Liver (tissue), 9 donors: ENCODE data around the gene SKI. TPM values are rescaled to one million over a fixed set of nuclear protein-coding genes. Genes with fewer than 3 reads are reported as not detected.

Source experiments
- DNase-seq: peaks from one replicate; pipeline ENCODE4 v3.0.0-alpha.2; 2017; ENCODE audit warnings: low spot score
- H3K27ac ChIP-seq, 2 donors: one replicate each; pipeline ENCODE4 v1.7.0; 2013; ENCODE audit warnings: inconsistent platforms in 2 of 2, low read length in 2 of 2, control low read depth in 1 of 2, low read depth in 1 of 2, mild to moderate bottlenecking in 1 of 2
- H3K27me3 ChIP-seq, 4 donors: one replicate each; pipeline versions ENCODE4 v1.6.1 to v1.7.0; 2013; ENCODE audit warnings: low read length in 3 of 4, inconsistent platforms in 1 of 4, mild to moderate bottlenecking in 1 of 4, moderate library complexity in 1 of 4; ENCODE audit not compliant: control insufficient read depth in 4 of 4, insufficient read depth in 4 of 4
- H3K36me3 ChIP-seq, 4 donors: one replicate each; pipeline versions ENCODE4 v1.6.1 to v1.7.0; 2013; ENCODE audit warnings: low read length in 3 of 4, mild to moderate bottlenecking in 3 of 4, low read depth in 1 of 4, moderate library complexity in 1 of 4; ENCODE audit not compliant: control insufficient read depth in 4 of 4, insufficient read depth in 3 of 4
- H3K4me1 ChIP-seq, 4 donors: one replicate each; pipeline versions ENCODE4 v1.6.1 to v1.7.0; 2013; ENCODE audit warnings: low read length in 3 of 4, mild to moderate bottlenecking in 3 of 4, moderate library complexity in 1 of 4; ENCODE audit not compliant: control insufficient read depth in 4 of 4, insufficient read depth in 4 of 4
- H3K4me3 ChIP-seq, 3 donors: one replicate each; pipeline versions ENCODE4 v1.6.1 to v1.7.0; 2013; ENCODE audit warnings: low read length in 3 of 3, control low read depth in 1 of 3, low read depth in 1 of 3, mild to moderate bottlenecking in 1 of 3
- H3K9ac ChIP-seq, 2 donors: one replicate each; pipeline ENCODE4 v1.7.0; 2013; ENCODE audit warnings: low read length in 2 of 2, mild to moderate bottlenecking in 2 of 2, moderate library complexity in 2 of 2, control low read depth in 1 of 2, low read depth in 1 of 2
- H3K9me3 ChIP-seq, 4 donors: one replicate each; pipeline versions ENCODE4 v1.6.1 to v1.7.0; 2013; ENCODE audit warnings: low read length in 3 of 4; ENCODE audit not compliant: control insufficient read depth in 4 of 4
- ATF3 ChIP-seq: IDR thresholded peaks from 2 replicates; pipeline ENCODE4 v1.6.1; 2016; ENCODE audit warnings: antibody characterized with exemption
- EGR1 ChIP-seq, 2 donors: IDR thresholded peaks; 2 replicates each; pipeline ENCODE4 v1.6.1; 2016 to 2018; ENCODE audit warnings: antibody characterized with exemption in 2 of 2, low read depth in 2 of 2
- FOXA1 ChIP-seq: IDR thresholded peaks from 2 replicates; pipeline ENCODE4 v1.6.1; 2016; ENCODE audit warnings: antibody characterized with exemption
- FOXA2 ChIP-seq: IDR thresholded peaks from 2 replicates; pipeline ENCODE4 v1.6.1; 2016; ENCODE audit warnings: antibody characterized with exemption
- GABPA ChIP-seq, 2 donors: IDR thresholded peaks in 1 of 2; conservative IDR thresholded peaks in 1 of 2; 2 replicates each; pipeline ENCODE4 v1.6.1; 2016; ENCODE audit warnings: antibody characterized with exemption in 2 of 2, mild to moderate bottlenecking in 1 of 2, moderate library complexity in 1 of 2
- HNF4A ChIP-seq, 2 donors: conservative IDR thresholded peaks; 2 replicates each; pipeline ENCODE4 v1.6.1; 2016; ENCODE audit warnings: antibody characterized with exemption in 2 of 2, mild to moderate bottlenecking in 2 of 2
- HNF4G ChIP-seq: IDR thresholded peaks from 2 replicates; pipeline ENCODE4 v1.6.1; 2016; ENCODE audit warnings: antibody characterized with exemption
- JUND ChIP-seq, 2 donors: IDR thresholded peaks; 2 replicates each; pipeline ENCODE4 v1.6.1; 2016; ENCODE audit warnings: antibody characterized with exemption in 2 of 2
- NR2F2 ChIP-seq: IDR thresholded peaks from 2 replicates; pipeline ENCODE4 v1.6.1; 2016; ENCODE audit warnings: antibody characterized with exemption
- RAD21 ChIP-seq, 2 donors: IDR thresholded peaks; 2 replicates each; pipeline ENCODE4 v1.6.1; 2016; ENCODE audit warnings: antibody characterized with exemption in 2 of 2, mild to moderate bottlenecking in 2 of 2
- REST ChIP-seq: IDR thresholded peaks from 2 replicates; pipeline ENCODE4 v1.6.1; 2016; ENCODE audit warnings: antibody characterized with exemption, mild to moderate bottlenecking
- RXRA ChIP-seq, 2 donors: IDR thresholded peaks; 2 replicates each; pipeline ENCODE4 v1.6.1; 2017 to 2018; ENCODE audit warnings: antibody characterized with exemption in 2 of 2, mild to moderate bottlenecking in 1 of 2
- SP1 ChIP-seq: IDR thresholded peaks from 2 replicates; pipeline ENCODE4 v1.6.1; 2018; ENCODE audit warnings: antibody characterized with exemption, mild to moderate bottlenecking
- TAF1 ChIP-seq: conservative IDR thresholded peaks from 2 replicates; pipeline ENCODE4 v1.6.1; 2016; ENCODE audit warnings: antibody characterized with exemption, mild to moderate bottlenecking
- YY1 ChIP-seq: IDR thresholded peaks from 2 replicates; pipeline ENCODE4 v1.6.1; 2016; ENCODE audit warnings: antibody characterized with exemption, mild to moderate bottlenecking
- ZBTB33 ChIP-seq: IDR thresholded peaks from 2 replicates; pipeline ENCODE4 v1.6.1; 2016; ENCODE audit warnings: antibody characterized with exemption
- WGBS: extraction: QIAGEN DNeasy Blood & Tissue Kit; methylation state at CpG from one replicate; pipeline ENCODE4 v1.1.7; 2013; 5-methylcytosine and 5-hydroxymethylcytosine counted together
- polyA plus RNA-seq, 2 donors: library from polyadenylated mRNA; stranded (reverse) in 1 of 2; unstranded in 1 of 2; fragments of 200-250 nt in 1 of 2; fragments of >200 nt in 1 of 2; fragmentation: Nextera tagmentation in 1 of 2; extraction: Ambion mirVana in 1 of 2; gene quantifications; one replicate each; pipeline versions ENCODE4 v1.2.1 to v1.2.3, GENCODE V29; 2013 to 2015
- total RNA-seq, 2 donors: library from RNA; depleted of rRNA; stranded (reverse); fragments of >200 nt; gene quantifications; one replicate each; pipeline ENCODE4 v1.2.3, GENCODE V29; 2014
- TF ChIP-seq, protein P1 (sequence below): IDR thresholded peaks from 2 replicates; pipeline ENCODE4 v1.6.1; 2016; ENCODE audit warnings: antibody characterized with exemption
- TF ChIP-seq, protein P2 (sequence below): fragments of 150-350 bp; IDR thresholded peaks from 2 replicates; pipeline ENCODE4 v1.5.1; 2017; ENCODE audit warnings: improper control_type of control experiment, low read depth, low read length; ENCODE audit not compliant: missing input control
- donor health status: healthy.
- donor health status: healthy.
- donor health status: healthy.
- donor health status: healthy.
- donor health status: healthy.

SKI gene
- total and polyA plus RNA-seq, 4 donors = 3.2 to 21.3 (median 19.5) TPM

DNA sequence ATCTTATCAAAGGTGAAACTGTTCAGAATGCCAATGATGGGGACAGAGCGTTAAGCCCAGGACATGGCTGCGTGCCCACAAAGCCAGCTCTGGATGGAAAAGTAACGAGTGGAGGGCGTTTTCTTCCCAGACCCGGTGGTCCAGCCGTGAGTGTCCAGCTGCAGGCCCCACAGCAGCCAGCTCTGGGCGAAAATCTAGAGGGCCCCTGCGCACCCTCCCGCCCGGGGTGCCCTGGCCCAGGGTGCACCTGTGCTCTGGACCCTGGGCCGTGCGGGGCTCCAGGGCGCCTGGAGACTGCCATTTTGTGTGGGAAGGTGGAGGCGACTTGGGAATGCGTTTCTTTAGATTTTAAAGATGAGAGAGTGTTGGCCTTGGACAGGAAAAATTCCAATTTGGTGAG is 58.8 kb downstream of the SKI start (continued):
- TF ChIP-seq ZBTB33 (no peak), ATF3 (no peak), EGR1 (IDR thresholded peaks at IDR 0.05; ENCODE audit: low read depth in 2 of 2) (no peak), RAD21 (IDR thresholded peaks at IDR 0.05) (no peak), JUND (IDR thresholded peaks at IDR 0.05) (no peak), GABPA (IDR thresholded peaks at IDR 0.05 in 1 of 2, conservative IDR thresholded peaks at IDR 0.05 in 1 of 2) (no peak), FOXA1 (no peak)
- TF ChIP-seq, protein P1, sequence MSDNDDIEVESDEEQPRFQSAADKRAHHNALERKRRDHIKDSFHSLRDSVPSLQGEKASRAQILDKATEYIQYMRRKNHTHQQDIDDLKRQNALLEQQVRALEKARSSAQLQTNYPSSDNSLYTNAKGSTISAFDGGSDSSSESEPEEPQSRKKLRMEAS = no peak

- TF ChIP-seq REST (no peak), JUND (IDR thresholded peaks at IDR 0.05) (no peak), RXRA (IDR thresholded peaks at IDR 0.05) (no peak), FOXA1 (no peak), ZBTB33 (no peak), HNF4A (conservative IDR thresholded peaks at IDR 0.05) (no peak), SP1 (no peak), ATF3 (no peak), HNF4G (no peak), TAF1 (no peak), RAD21 (IDR thresholded peaks at IDR 0.05) (no peak), NR2F2 (no peak), FOXA2 (no peak), GABPA (IDR thresholded peaks at IDR 0.05 in 1 of 2, conservative IDR thresholded peaks at IDR 0.05 in 1 of 2) (no peak), EGR1 (IDR thresholded peaks at IDR 0.05; ENCODE audit: low read depth in 2 of 2) (no peak), YY1 (no peak)
- TF ChIP-seq, protein P1 = no peak
- TF ChIP-seq, protein P2, sequence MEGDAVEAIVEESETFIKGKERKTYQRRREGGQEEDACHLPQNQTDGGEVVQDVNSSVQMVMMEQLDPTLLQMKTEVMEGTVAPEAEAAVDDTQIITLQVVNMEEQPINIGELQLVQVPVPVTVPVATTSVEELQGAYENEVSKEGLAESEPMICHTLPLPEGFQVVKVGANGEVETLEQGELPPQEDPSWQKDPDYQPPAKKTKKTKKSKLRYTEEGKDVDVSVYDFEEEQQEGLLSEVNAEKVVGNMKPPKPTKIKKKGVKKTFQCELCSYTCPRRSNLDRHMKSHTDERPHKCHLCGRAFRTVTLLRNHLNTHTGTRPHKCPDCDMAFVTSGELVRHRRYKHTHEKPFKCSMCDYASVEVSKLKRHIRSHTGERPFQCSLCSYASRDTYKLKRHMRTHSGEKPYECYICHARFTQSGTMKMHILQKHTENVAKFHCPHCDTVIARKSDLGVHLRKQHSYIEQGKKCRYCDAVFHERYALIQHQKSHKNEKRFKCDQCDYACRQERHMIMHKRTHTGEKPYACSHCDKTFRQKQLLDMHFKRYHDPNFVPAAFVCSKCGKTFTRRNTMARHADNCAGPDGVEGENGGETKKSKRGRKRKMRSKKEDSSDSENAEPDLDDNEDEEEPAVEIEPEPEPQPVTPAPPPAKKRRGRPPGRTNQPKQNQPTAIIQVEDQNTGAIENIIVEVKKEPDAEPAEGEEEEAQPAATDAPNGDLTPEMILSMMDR = no peak
- Histone ChIP-seq H3K9ac (no peak overlapping the region), H3K27me3 (no peaks in the 10 kb centered on the region), H3K9me3 (no peaks in the 10 kb centered on the region), H3K4me3 (no peak overlapping the region), H3K36me3 (peaks cover 0 to 1% (median 0%) of the 10 kb centered on the region in 4 donors), H3K27ac (no peak overlapping the region), H3K4me1 (peaks cover 26 to 67% (median 48%) of the 10 kb centered on the region in 4 donors)
- no peak for DNase-seq
- 96% methylated on average over 14 of the region's 14 CpGs for WGBS
Observed at GRCh38 chr1:2287649-2288048, 59.5 kb downstream of the SKI start.
